ENCODE data around the gene IGFBP7.

- TF ChIP-seq POLR2A (IDR thresholded peaks at IDR 0.05) (no peak), CTCF (IDR thresholded peaks at IDR 0.05) (no peak)
Observed at GRCh38 chr4:57098415-57098814, 11.8 kb downstream of the IGFBP7 start.
